Ovary (tissue), 9 donors: ENCODE measurements around the gene SFT2D2. TPM values are rescaled to one million over a fixed set of nuclear protein-coding genes. Genes with fewer than 3 reads are reported as not detected.
A peak's percentile ranks its signal among the peaks of the same experiment; 100 is the strongest.
"Not testable (repeated sequence)": the region's sequence is repeated elsewhere in the genome, so short reads cannot be mapped to it uniquely, and the experiment has no call there.

ENCODE experiments used
- DNase-seq, 5 donors: peaks; one replicate each; pipeline ENCODE4 v3.0.0-alpha.2; 2019 to 2020
- H3K27ac ChIP-seq, 2 donors: fragments of 200-600 bp; one replicate each; pipeline versions ENCODE4 v1.5.1 to v1.8.0; 2019 to 2022
- H3K27me3 ChIP-seq: fragments of 200-600 bp; one replicate; pipeline ENCODE4 v1.8.0; 2022
- H3K36me3 ChIP-seq: fragments of 200-600 bp; sonication (generic); one replicate; pipeline ENCODE4 v1.5.1; 2019
- H3K4me1 ChIP-seq: one replicate; pipeline ENCODE4 v1.8.1; 2013; ENCODE audit warnings: mild to moderate bottlenecking, moderate library complexity; ENCODE audit not compliant: insufficient read depth
- H3K4me3 ChIP-seq: fragments of 200-600 bp; sonication (generic); one replicate; pipeline ENCODE4 v1.5.1; 2017
- H3K9me3 ChIP-seq, 2 donors: fragments of 200-600 bp in 1 of 2; sonication (generic) in 1 of 2; one replicate each; pipeline versions ENCODE4 v1.5.1 to v1.8.1; 2013 to 2019; ENCODE audit warnings: mild to moderate bottlenecking in 1 of 2, moderate library complexity in 1 of 2
- CTCF ChIP-seq, 3 donors: fragments of 450-650 bp in 2 of 3; fragments of 200-600 bp in 1 of 3; IDR thresholded peaks; one replicate each; pipeline versions ENCODE4 v1.5.1 to v1.8.0; 2016 to 2022; ENCODE audit warnings: antibody characterized with exemption in 3 of 3, mild to moderate bottlenecking in 1 of 3
- EP300 ChIP-seq: sonication (generic); formaldehyde crosslinking; IDR thresholded peaks from one replicate; pipeline ENCODE4 v1.6.1; 2017; ENCODE audit warnings: antibody characterized with exemption
- POLR2A ChIP-seq: fragments of 450-650 bp; IDR thresholded peaks from one replicate; pipeline ENCODE4 v1.6.1; 2017; ENCODE audit warnings: antibody characterized with exemption, mild to moderate bottlenecking, moderate library complexity
- WGBS, 3 donors: extraction: QIAGEN DNeasy Blood & Tissue Kit in 1 of 3; methylation state at CpG; one replicate each; pipeline versions ENCODE4 v1.1.5 to v1.1.7; 2013 to 2017; 5-methylcytosine and 5-hydroxymethylcytosine counted together
- intact Hi-C, 4 donors: fragments of 100-400 bp; cut with DNase I; formaldehyde crosslinking; loops; one replicate each; pipeline versions ENCODE4 v1.11.0 to v1.15.1; 2022 to 2023
- polyA plus RNA-seq, 2 donors: library from polyadenylated mRNA; stranded (reverse); fragments of 200-250 nt in 1 of 2; fragments of 350-450 nt in 1 of 2; fragmentation: Illumina TruSeq in 1 of 2; extraction: RNeasy Lipid Tissue Mini Kit (QIAGEN cat#74804) in 1 of 2; gene quantifications; one replicate each; pipeline ENCODE4 v1.2.3, GENCODE V29; 2013 to 2014
- total RNA-seq, 7 donors: library from RNA; depleted of rRNA in 2 of 7; stranded (reverse); fragments of >200 nt in 2 of 7; fragmentation: NEBNext Ultra II Directional in 3 of 7; extraction: Animal tissue kit (Norgen Biotek cat#: 25700) in 3 of 7; gene quantifications; one replicate each; pipeline versions ENCODE4 v1.1.0 to v1.2.4, GENCODE V29; 2016 to 2023
- donor health status: DM: no; HTN: no; CAD: no; lungs with moderate emphysema.
- donor health status: DM: no; HTN: no; CAD: no.
- donor health status: Bipolar disorder and iron deficiency.
- donor health status: DM: yes; HTN: yes; CAD: no.
- donor health status: DM: no; HTN: no; CAD: no.
- donor health status: DM: yes; HTN: yes; CAD: no.

SFT2D2 gene
- total and polyA plus RNA-seq, 9 donors: 12.6 to 102 (median 68.2) TPM

GRCh38 chr1:168180148-168180524 is 45.7 kb upstream of the SFT2D2 start:
- Histone ChIP-seq H3K4me1 (no peaks in the 10 kb centered on the region), H3K36me3 (no peaks in the 10 kb centered on the region), H3K4me3 (peak overlapping the region; percentile 45), H3K9me3 (no peaks in the 10 kb centered on the region), H3K27me3 (no peaks in the 10 kb centered on the region), H3K27ac (no peak overlapping the region)
- DNase-seq: no peak
- intact Hi-C loops: no loop called here
- WGBS, 3 donors: 30 to 39% (median 33%) methylated on average over 2 of the region's 2 CpGs
- TF ChIP-seq POLR2A: no peak
- TF ChIP-seq CTCF (IDR thresholded peaks at IDR 0.05): no peak
- no peak for TF ChIP-seq EP300

GRCh38 chr1:168181063-168181720 is 44.6 kb upstream of the SFT2D2 start:
- H3K27me3 ChIP-seq, H3K4me3 ChIP-seq, H3K9me3 ChIP-seq, intact Hi-C loops, H3K4me1 ChIP-seq, H3K36me3 ChIP-seq, H3K27ac ChIP-seq, DNase-seq: not testable (repeated sequence)
- WGBS, 3 donors: 96 to 98% (median 97%) methylated on average over 15 of the region's 15 CpGs

GRCh38 chr1:168187177-168187576 is 38.6 kb upstream of the SFT2D2 start:
- DNase-seq: no peak
- Histone ChIP-seq H3K27me3 (no peaks in the 10 kb centered on the region), H3K9me3 (no peaks in the 10 kb centered on the region), H3K4me1 (no peaks in the 10 kb centered on the region), H3K4me3 (no peak overlapping the region), H3K36me3 (no peaks in the 10 kb centered on the region), H3K27ac (no peak overlapping the region)
- TF ChIP-seq CTCF (IDR thresholded peaks at IDR 0.05): no peak
- intact Hi-C loops: no loop called here

GRCh38 chr1:168190403-168190802 is 35.4 kb upstream of the SFT2D2 start:
- H3K27me3 ChIP-seq: no peaks in the 10 kb centered on the region
- no peaks in the 10 kb centered on the region for H3K9me3 ChIP-seq
- no peak overlapping the region for H3K27ac ChIP-seq
- 72 to 82% (median 77%) methylated on average over 2 of the region's 2 CpGs for WGBS, 3 donors
- no peaks in the 10 kb centered on the region for H3K4me1 ChIP-seq
- no peak overlapping the region for H3K4me3 ChIP-seq
- no peaks in the 10 kb centered on the region for H3K36me3 ChIP-seq
- no peak for DNase-seq
- no peak for TF ChIP-seq EP300
- no peak for TF ChIP-seq CTCF (IDR thresholded peaks at IDR 0.05)
- no peak for TF ChIP-seq POLR2A
- intact Hi-C loops: no loop called here

GRCh38 chr1:168195199-168196135 is 30.3 kb upstream of the SFT2D2 start:
- no peak overlapping the region for H3K27ac ChIP-seq
- H3K4me1 ChIP-seq: no peaks in the 10 kb centered on the region
- no peaks in the 10 kb centered on the region for H3K9me3 ChIP-seq
- H3K4me3 ChIP-seq: no peak overlapping the region
- WGBS, 3 donors: 97 to 99% (median 97%) methylated on average over 4 of the region's 4 CpGs
- no peaks in the 10 kb centered on the region for H3K36me3 ChIP-seq
- intact Hi-C loops: no loop called here
- no peaks in the 10 kb centered on the region for H3K27me3 ChIP-seq
- no peak for TF ChIP-seq POLR2A
- TF ChIP-seq CTCF (IDR thresholded peaks at IDR 0.05): no peak
- TF ChIP-seq EP300: no peak
- DNase-seq: no peak
